Measurements from ENCODE around the gene TCF3. TPM values are rescaled to one million over a fixed set of nuclear protein-coding genes. Genes with fewer than 3 reads are reported as not detected.
"Not testable (repeated sequence)": the region's sequence is repeated elsewhere in the genome, so short reads cannot be mapped to it uniquely, and the experiment has no call there.

Gene TCF3
- total RNA-seq, 1 experiment from 2014 or later = 208 TPM

GRCh38 chr19:1685785-1686184, 33.4 kb upstream of the TCF3 start:
- H3K79me2 ChIP-seq (ENCODE audit: insufficient read depth, low read length); H2AFZ ChIP-seq (ENCODE audit: low read depth, low read length, poor library complexity, severe bottlenecking); CTCF ChIA-PET; H3K4me2 ChIP-seq (ENCODE audit: low read length); H3K4me3 ChIP-seq (replicated peaks in 1 of 2; ENCODE audit: low read depth in 1 of 2, low read length in 2 of 2); H3K9ac ChIP-seq (ENCODE audit: low read length); BruUV-seq (replicated peaks); ATAC-seq; H3K9me2 ChIP-seq (ENCODE audit: insufficient read depth); H3K27ac ChIP-seq (ENCODE audit: low read depth, low read length); H4K20me1 ChIP-seq (ENCODE audit: insufficient read depth); POLR2A ChIA-PET; intact Hi-C loops (cut with micrococcal nuclease); H3K9me3 ChIP-seq (ENCODE audit: control insufficient read depth in 1 of 2, insufficient read depth in 1 of 2, low read depth in 1 of 2, low read length in 2 of 2); H3K36me3 ChIP-seq (ENCODE audit: control insufficient read depth in 1 of 2, insufficient read depth in 2 of 2, low read length in 2 of 2); H3K27me3 ChIP-seq (ENCODE audit: insufficient read depth, low read length); DNase-seq (ENCODE audit: low read depth, low spot score); RAD21 ChIA-PET (ENCODE audit: low non-redundant PET in 1 of 2, low total read pairs in 2 of 2, uncharacterized antibody in 2 of 2, unreplicated experiment in 2 of 2): not testable (repeated sequence)
- H3K4me1 ChIP-seq (ENCODE audit: control insufficient read depth in 1 of 2, insufficient read depth in 2 of 2, low read length in 2 of 2) = peaks cover 0 to 13% of the 10 kb centered on the region in 2 experiments; a peak in 2 of 4 replicates

GRCh38 chr19:1685046-1685445, 32.6 kb upstream of the TCF3 start:
- DNase-seq (ENCODE audit: low read depth, low spot score) (no peak), ATAC-seq (no peak)
- no peaks in the 10 kb centered on the region for H3K36me3 ChIP-seq (ENCODE audit: control insufficient read depth in 1 of 2, insufficient read depth in 2 of 2, low read length in 2 of 2)
- no peak overlapping the region for H3K4me2 ChIP-seq (ENCODE audit: low read length)
- H3K4me3 ChIP-seq (replicated peaks in 1 of 2; ENCODE audit: low read depth in 1 of 2, low read length in 2 of 2) = no peak overlapping the region
- CTCF ChIA-PET = interaction anchor here (1.0 kb wide), 1 partner anchor 13 kb away, joined by 3 read pairs; no protein-coding TSS in a partner anchor
- no peak overlapping the region for H3K9ac ChIP-seq (ENCODE audit: low read length)
- no peaks in the 10 kb centered on the region for H3K79me2 ChIP-seq (ENCODE audit: insufficient read depth, low read length)
- no peak overlapping the region for H3K27ac ChIP-seq (ENCODE audit: low read depth, low read length)
- H3K27me3 ChIP-seq (ENCODE audit: insufficient read depth, low read length) = no peaks in the 10 kb centered on the region
- H3K9me3 ChIP-seq (ENCODE audit: control insufficient read depth in 1 of 2, insufficient read depth in 1 of 2, low read depth in 1 of 2, low read length in 2 of 2) = no peaks in the 10 kb centered on the region
- RAD21 ChIA-PET (ENCODE audit: low non-redundant PET in 1 of 2, low total read pairs in 2 of 2, uncharacterized antibody in 2 of 2, unreplicated experiment in 2 of 2) = no interaction called here
- BruUV-seq (replicated peaks) = no TSS peak
- peaks cover 0 to 7% of the 10 kb centered on the region in 2 experiments; a peak in 2 of 4 replicates for H3K4me1 ChIP-seq (ENCODE audit: control insufficient read depth in 1 of 2, insufficient read depth in 2 of 2, low read length in 2 of 2)
- no peaks in the 10 kb centered on the region for H4K20me1 ChIP-seq (ENCODE audit: insufficient read depth)
- H2AFZ ChIP-seq (ENCODE audit: low read depth, low read length, poor library complexity, severe bottlenecking) = no peak overlapping the region
- H3K9me2 ChIP-seq (ENCODE audit: insufficient read depth) = no peaks in the 10 kb centered on the region
- intact Hi-C loops (cut with micrococcal nuclease) = no loop called here
- POLR2A ChIA-PET = no interaction called here
- TF ChIP-seq RAD21 (IDR thresholded peaks at IDR 0.05; ENCODE audit: low read depth) (no peak), SP1 (IDR thresholded peaks at IDR 0.05; ENCODE audit: low read depth) (no peak), REST (IDR thresholded peaks at IDR 0.05; ENCODE audit: low read depth) (no peak), ATF3 (IDR thresholded peaks at IDR 0.05) (no peak), CTCF (IDR thresholded peaks at IDR 0.05 in 2 of 3, conservative IDR thresholded peaks at IDR 0.05 in 1 of 3; ENCODE audit: borderline replicate concordance in 1 of 3, insufficient read depth in 1 of 3, low read depth in 2 of 3, low read length in 2 of 3) (no peak), ZNF274 (IDR thresholded peaks at IDR 0.05; ENCODE audit: low read depth, low read length) (no peak), FOSL1 (IDR thresholded peaks at IDR 0.05; ENCODE audit: low read depth) (no peak), SIN3A (IDR thresholded peaks at IDR 0.05; ENCODE audit: low read depth) (no peak), EGR1 (IDR thresholded peaks at IDR 0.05; ENCODE audit: low read depth) (no peak), ELF1 (IDR thresholded peaks at IDR 0.05; ENCODE audit: borderline replicate concordance, low read depth) (no peak), EZH2phosphoT487 (IDR thresholded peaks at IDR 0.05; ENCODE audit: borderline replicate concordance) (no peak), POLR2A (IDR thresholded peaks at IDR 0.05; ENCODE audit: borderline replicate concordance, extremely low read depth, insufficient read depth, insufficient read length) (no peak), ZBTB33 (IDR thresholded peaks at IDR 0.05; ENCODE audit: extremely low read depth, insufficient replicate concordance, low read length) (no peak)

Data from HCT116 (cell line).